ENCODE measurements around the gene ACADSB. TPM values are rescaled to one million over a fixed set of nuclear protein-coding genes. Genes with fewer than 3 reads are reported as not detected.

The ACADSB gene
- polyA plus RNA-seq, 1 donor from 2014 or later = 20.3 TPM

DNA sequence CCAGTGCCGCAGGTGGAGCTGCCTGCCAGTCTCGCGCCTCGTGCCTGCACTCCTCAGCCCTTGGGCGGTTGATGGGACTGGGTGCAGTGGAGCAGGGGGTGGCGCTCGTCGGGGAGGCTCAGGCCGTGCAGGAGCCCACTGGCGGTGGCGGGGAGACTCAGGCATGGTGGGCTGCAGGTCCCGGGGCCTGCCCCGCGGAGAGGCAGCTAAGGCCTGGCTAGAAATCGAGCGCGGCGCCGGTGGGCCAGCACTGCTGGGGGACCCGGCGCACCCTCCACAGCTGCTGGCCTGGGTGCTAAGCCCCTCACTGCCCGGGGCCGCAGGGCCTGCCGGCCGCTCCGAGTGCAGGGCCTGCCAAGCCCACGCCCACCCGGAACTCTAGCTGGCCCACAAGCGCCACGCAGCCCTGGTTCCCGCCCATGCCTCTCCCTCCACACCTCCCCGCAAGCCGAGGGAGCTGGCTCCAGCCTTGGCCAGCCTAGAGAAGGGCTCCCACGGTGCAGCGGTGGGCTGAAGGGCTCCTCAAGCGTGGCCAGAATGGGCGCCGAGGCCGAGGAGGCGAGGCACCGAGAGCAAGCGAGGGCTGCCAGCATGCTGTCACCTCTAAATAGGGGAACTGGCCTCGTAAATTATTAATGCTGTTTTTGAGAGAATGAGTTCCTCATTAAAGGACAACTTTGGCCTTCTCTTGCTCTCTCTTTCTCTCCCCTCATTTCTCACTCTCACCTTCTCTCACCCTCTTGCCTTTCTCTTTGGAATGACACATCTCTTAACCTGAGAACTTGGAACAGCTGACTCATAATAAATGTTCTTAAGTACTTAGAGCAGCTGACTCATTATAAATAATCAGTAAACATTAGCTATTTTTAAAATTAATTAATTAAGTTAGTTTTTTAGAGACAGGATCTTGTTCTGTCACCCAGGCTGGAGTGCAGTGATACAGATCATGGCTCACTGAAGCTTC, 4.9 kb downstream of the ACADSB start:
- H4K20me1 ChIP-seq (ENCODE audit: insufficient read depth) = no peaks in the 10 kb centered on the region
- no peak overlapping the region for H3K27ac ChIP-seq (ENCODE audit: low read length)
- no peaks in the 10 kb centered on the region for H3K9me2 ChIP-seq (ENCODE audit: insufficient read depth, low read length)
- H3K27me3 ChIP-seq (ENCODE audit: insufficient read depth, low read depth, low read length) = no peaks in the 10 kb centered on the region
- no peak overlapping the region for H3K4me2 ChIP-seq (ENCODE audit: low read length)
- no peak for TF ChIP-seq EZH2 (IDR thresholded peaks at IDR 0.05; ENCODE audit: borderline replicate concordance, insufficient read depth, low read length, poor library complexity, severe bottlenecking)
- no peak for TF ChIP-seq RAD21 (conservative IDR thresholded peaks at IDR 0.05)
- TF ChIP-seq, protein P1, sequence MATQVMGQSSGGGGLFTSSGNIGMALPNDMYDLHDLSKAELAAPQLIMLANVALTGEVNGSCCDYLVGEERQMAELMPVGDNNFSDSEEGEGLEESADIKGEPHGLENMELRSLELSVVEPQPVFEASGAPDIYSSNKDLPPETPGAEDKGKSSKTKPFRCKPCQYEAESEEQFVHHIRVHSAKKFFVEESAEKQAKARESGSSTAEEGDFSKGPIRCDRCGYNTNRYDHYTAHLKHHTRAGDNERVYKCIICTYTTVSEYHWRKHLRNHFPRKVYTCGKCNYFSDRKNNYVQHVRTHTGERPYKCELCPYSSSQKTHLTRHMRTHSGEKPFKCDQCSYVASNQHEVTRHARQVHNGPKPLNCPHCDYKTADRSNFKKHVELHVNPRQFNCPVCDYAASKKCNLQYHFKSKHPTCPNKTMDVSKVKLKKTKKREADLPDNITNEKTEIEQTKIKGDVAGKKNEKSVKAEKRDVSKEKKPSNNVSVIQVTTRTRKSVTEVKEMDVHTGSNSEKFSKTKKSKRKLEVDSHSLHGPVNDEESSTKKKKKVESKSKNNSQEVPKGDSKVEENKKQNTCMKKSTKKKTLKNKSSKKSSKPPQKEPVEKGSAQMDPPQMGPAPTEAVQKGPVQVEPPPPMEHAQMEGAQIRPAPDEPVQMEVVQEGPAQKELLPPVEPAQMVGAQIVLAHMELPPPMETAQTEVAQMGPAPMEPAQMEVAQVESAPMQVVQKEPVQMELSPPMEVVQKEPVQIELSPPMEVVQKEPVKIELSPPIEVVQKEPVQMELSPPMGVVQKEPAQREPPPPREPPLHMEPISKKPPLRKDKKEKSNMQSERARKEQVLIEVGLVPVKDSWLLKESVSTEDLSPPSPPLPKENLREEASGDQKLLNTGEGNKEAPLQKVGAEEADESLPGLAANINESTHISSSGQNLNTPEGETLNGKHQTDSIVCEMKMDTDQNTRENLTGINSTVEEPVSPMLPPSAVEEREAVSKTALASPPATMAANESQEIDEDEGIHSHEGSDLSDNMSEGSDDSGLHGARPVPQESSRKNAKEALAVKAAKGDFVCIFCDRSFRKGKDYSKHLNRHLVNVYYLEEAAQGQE (IDR thresholded peaks at IDR 0.05; ENCODE audit: borderline replicate concordance) = no peak
- no peak for TF ChIP-seq TAF1 (IDR thresholded peaks at IDR 0.05; ENCODE audit: low read depth)
- TF ChIP-seq MXI1 (conservative IDR thresholded peaks at IDR 0.05; ENCODE audit: poor library complexity, severe bottlenecking) = no peak
- no peak for TF ChIP-seq POLR2AphosphoS5 (IDR thresholded peaks at IDR 0.05)
- no peak for TF ChIP-seq SMC3 (conservative IDR thresholded peaks at IDR 0.05; ENCODE audit: poor library complexity)
- TF ChIP-seq CTCF (IDR thresholded peaks at IDR 0.05; ENCODE audit: poor library complexity, severe bottlenecking) = no peak
- no peak for TF ChIP-seq EP300 (conservative IDR thresholded peaks at IDR 0.05; ENCODE audit: poor library complexity, severe bottlenecking)
- no peaks in the 10 kb centered on the region for H3K36me3 ChIP-seq (ENCODE audit: insufficient read depth, low read length)
- peaks cover 8% of the 10 kb centered on the region for H3K79me2 ChIP-seq (replicated peaks; ENCODE audit: insufficient read depth, low read length)
- no peak overlapping the region for H3K9ac ChIP-seq (ENCODE audit: low read length)
- H3F3A ChIP-seq (ENCODE audit: insufficient read depth, low read length, poor library complexity, severe bottlenecking) = no peaks in the 10 kb centered on the region
- no peaks in the 10 kb centered on the region for H3K9me3 ChIP-seq (ENCODE audit: low read length)
- no peak overlapping the region for H2AFZ ChIP-seq (ENCODE audit: low read depth, low read length)
- no peak overlapping the region for H3K4me3 ChIP-seq (ENCODE audit: low read length)

DNA sequence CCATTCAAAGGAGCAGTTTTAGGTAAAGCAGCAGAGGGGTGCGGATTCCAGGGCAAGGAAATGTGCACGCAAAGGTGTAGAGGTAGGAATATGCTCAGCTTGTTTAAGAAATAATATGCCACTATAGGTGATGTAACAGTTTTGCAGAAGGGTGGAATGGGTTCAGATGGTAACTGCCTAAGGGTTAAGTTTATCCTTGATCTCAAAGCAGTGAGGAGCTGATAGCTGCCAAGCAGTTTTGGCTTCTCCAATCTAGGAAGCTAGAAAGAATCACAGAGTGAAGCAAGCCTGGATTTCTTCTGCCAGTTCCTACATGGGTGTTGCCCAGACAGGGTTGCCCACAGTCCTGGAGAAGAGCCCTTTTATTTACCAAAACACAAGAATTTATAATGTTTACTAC, 6.0 kb downstream of the ACADSB start:
- H3K9me2 ChIP-seq (ENCODE audit: insufficient read depth, low read length) = no peaks in the 10 kb centered on the region
- H3K4me2 ChIP-seq (ENCODE audit: low read length) = no peak overlapping the region
- H3K4me3 ChIP-seq (ENCODE audit: low read length) = no peak overlapping the region
- H3K36me3 ChIP-seq (ENCODE audit: insufficient read depth, low read length) = no peaks in the 10 kb centered on the region
- no peaks in the 10 kb centered on the region for H3F3A ChIP-seq (ENCODE audit: insufficient read depth, low read length, poor library complexity, severe bottlenecking)
- no peak overlapping the region for H3K9ac ChIP-seq (ENCODE audit: low read length)
- no peak overlapping the region for H2AFZ ChIP-seq (ENCODE audit: low read depth, low read length)
- no peaks in the 10 kb centered on the region for H3K9me3 ChIP-seq (ENCODE audit: low read length)
- H4K20me1 ChIP-seq (ENCODE audit: insufficient read depth) = no peaks in the 10 kb centered on the region
- no peak overlapping the region for H3K27ac ChIP-seq (ENCODE audit: low read length)
- H3K27me3 ChIP-seq (ENCODE audit: insufficient read depth, low read depth, low read length) = no peaks in the 10 kb centered on the region
- H3K79me2 ChIP-seq (replicated peaks; ENCODE audit: insufficient read depth, low read length) = peaks cover 3% of the 10 kb centered on the region
- TF ChIP-seq CTCF (IDR thresholded peaks at IDR 0.05; ENCODE audit: poor library complexity, severe bottlenecking) = no peak
- TF ChIP-seq MXI1 (conservative IDR thresholded peaks at IDR 0.05; ENCODE audit: poor library complexity, severe bottlenecking) = no peak
- TF ChIP-seq SMC3 (conservative IDR thresholded peaks at IDR 0.05; ENCODE audit: poor library complexity) = no peak
- TF ChIP-seq RAD21 (conservative IDR thresholded peaks at IDR 0.05) = no peak
- TF ChIP-seq, protein P1 (IDR thresholded peaks at IDR 0.05; ENCODE audit: borderline replicate concordance) = no peak
- TF ChIP-seq EP300 (conservative IDR thresholded peaks at IDR 0.05; ENCODE audit: poor library complexity, severe bottlenecking) = no peak
- no peak for TF ChIP-seq TAF1 (IDR thresholded peaks at IDR 0.05; ENCODE audit: low read depth)
- no peak for TF ChIP-seq EZH2 (IDR thresholded peaks at IDR 0.05; ENCODE audit: borderline replicate concordance, insufficient read depth, low read length, poor library complexity, severe bottlenecking)
- TF ChIP-seq POLR2AphosphoS5 (IDR thresholded peaks at IDR 0.05) = no peak
